HCT116 (cell line): Measurements from ENCODE around the gene EEFSEC.

Experiments used
- CEBPB ChIP-seq: IDR thresholded peaks from 2 replicates; pipeline ENCODE4 v1.6.1; 2012; ENCODE audit warnings: low read depth
- CTCF ChIP-seq, 3 experiments: fragments of 200-600 bp in 1 of 3; sonication (generic) in 1 of 3; IDR thresholded peaks in 2 of 3; conservative IDR thresholded peaks in 1 of 3; 2 replicates each; pipeline ENCODE4 v1.5.1; 2012 to 2017; ENCODE audit warnings: low read depth in 2 of 3, low read length in 2 of 3, antibody characterized with exemption in 1 of 3, borderline replicate concordance in 1 of 3, control low read depth in 1 of 3, mild to moderate bottlenecking in 1 of 3, mixed read lengths in 1 of 3, mixed run types in 1 of 3, moderate library complexity in 1 of 3; ENCODE audit not compliant: insufficient read depth in 1 of 3
- EZH2phosphoT487 ChIP-seq: fragments of 200-600 bp; IDR thresholded peaks from 2 replicates; pipeline ENCODE4 v1.6.1; 2018; ENCODE audit warnings: antibody characterized with exemption, borderline replicate concordance
- POLR2A ChIP-seq: IDR thresholded peaks from 2 replicates; pipeline ENCODE4 v1.7.0; 2011; ENCODE audit warnings: borderline replicate concordance; ENCODE audit not compliant: insufficient read depth, insufficient read length; ENCODE audit errors: extremely low read depth
- POLR2AphosphoS5 ChIP-seq: IDR thresholded peaks from 2 replicates; pipeline ENCODE4 v1.6.1; 2011; ENCODE audit warnings: mild to moderate bottlenecking, low read depth, low read length, moderate library complexity
- REST ChIP-seq: IDR thresholded peaks from 2 replicates; pipeline ENCODE4 v1.6.1; 2012; ENCODE audit warnings: low read depth

- TF ChIP-seq CTCF (IDR thresholded peaks at IDR 0.05 in 2 of 3, conservative IDR thresholded peaks at IDR 0.05 in 1 of 3; ENCODE audit: borderline replicate concordance in 1 of 3, insufficient read depth in 1 of 3, low read depth in 2 of 3, low read length in 2 of 3) (no peak), POLR2A (no peak), EZH2phosphoT487 (no peak), POLR2AphosphoS5 (no peak), REST (no peak), CEBPB (no peak)
Measured at GRCh38 chr3:128355543-128355919, 202.2 kb downstream of the EEFSEC start.
